Adrenal gland (tissue), 12 donors: Measurements from ENCODE around the gene SPTBN1. TPM values are rescaled to one million over a fixed set of nuclear protein-coding genes. Genes with fewer than 3 reads are reported as not detected.

ENCODE experiments used
- DNase-seq, 7 donors: peaks; one replicate each; pipeline ENCODE4 v3.0.0-alpha.2; 2019 to 2020
- H3K27ac ChIP-seq, 5 donors: fragments of 200-600 bp; sonication (generic) in 4 of 5; 1 replicate in 3 of 5; 2 replicates in 2 of 5; pipeline versions ENCODE4 v1.5.1 to v1.8.0; 2016 to 2020; ENCODE audit warnings: mild to moderate bottlenecking in 1 of 5
- H3K27me3 ChIP-seq: fragments of 200-600 bp; 2 replicates; pipeline ENCODE4 v1.8.0; 2021
- H3K36me3 ChIP-seq, 2 donors: fragments of 200-600 bp; replicated peaks in 1 of 2; 1 replicate in 1 of 2; 2 replicates in 1 of 2; pipeline versions ENCODE4 v1.5.1 to v1.8.0; 2018 to 2022
- H3K4me1 ChIP-seq, 2 donors: fragments of 200-600 bp; replicated peaks in 1 of 2; 1 replicate in 1 of 2; 2 replicates in 1 of 2; pipeline versions ENCODE4 v1.5.1 to v1.8.0; 2018 to 2021
- H3K4me3 ChIP-seq, 4 donors: fragments of 200-600 bp; sonication (generic) in 3 of 4; one replicate each; pipeline ENCODE4 v1.5.1; 2016 to 2018
- H3K9me3 ChIP-seq, 3 donors: fragments of 200-600 bp; sonication (generic) in 1 of 3; replicated peaks in 1 of 3; 1 replicate in 2 of 3; 2 replicates in 1 of 3; pipeline versions ENCODE4 v1.5.1 to v1.8.0; 2016 to 2021
- CTCF ChIP-seq, 6 experiments: fragments of 450-650 bp in 4 of 6; fragments of 200-600 bp in 2 of 6; sonication (generic) in 1 of 6; IDR thresholded peaks; 1 replicate in 5 of 6; 2 replicates in 1 of 6; pipeline versions ENCODE4 v1.5.1 to v1.8.0; 2016 to 2021; ENCODE audit warnings: antibody characterized with exemption in 6 of 6, mild to moderate bottlenecking in 2 of 6, moderate library complexity in 1 of 6
- POLR2A ChIP-seq, 2 donors: fragments of 450-650 bp; IDR thresholded peaks; one replicate each; pipeline ENCODE4 v1.6.1; 2017; ENCODE audit warnings: antibody characterized with exemption in 2 of 2, mild to moderate bottlenecking in 2 of 2, moderate library complexity in 1 of 2
- WGBS, 4 donors: extraction: QIAGEN DNeasy Blood & Tissue Kit in 2 of 4; methylation state at CpG; one replicate each; pipeline versions ENCODE4 v1.1.5 to v1.1.7; 2013 to 2017; 5-methylcytosine and 5-hydroxymethylcytosine counted together
- intact Hi-C, 2 donors: fragments of 100-400 bp; cut with DNase I; formaldehyde crosslinking; loops; one replicate each; pipeline versions ENCODE4 v1.14.1 to v1.15.0; 2022 to 2023
- polyA plus RNA-seq, 3 donors: library from polyadenylated mRNA; stranded (reverse); fragments of 200-250 nt in 2 of 3; fragments of 350-450 nt in 1 of 3; fragmentation: Illumina TruSeq in 1 of 3; extraction: RNeasy Lipid Tissue Mini Kit (QIAGEN cat#74804) in 1 of 3; gene quantifications; one replicate each; pipeline ENCODE4 v1.2.3, GENCODE V29; 2013 to 2014
- total RNA-seq, 9 donors: library from RNA; depleted of rRNA in 4 of 9; stranded (reverse); fragments of >200 nt in 4 of 9; fragments of 120-200 nt in 1 of 9; fragmentation: NEBNext Ultra II Directional in 1 of 9; extraction: Animal tissue kit (Norgen Biotek cat#: 25700) in 1 of 9; gene quantifications; one replicate each; pipeline versions ENCODE4 v1.1.0 to v1.2.4, GENCODE V29; 2013 to 2023
- donor health status: healthy with polysubstance abuse.
- donor health status: Bipolar disorder and iron deficiency.
- donor health status: DM: yes; HTN: yes; CAD: no.
- donor health status: DM: no; HTN: no; CAD: no.
- donor health status: DM: no; HTN: no; CAD: no.
- donor health status: DM: yes; HTN: yes; CAD: no.

Gene SPTBN1
- total and polyA plus RNA-seq, 12 donors, result 72.9 to 653 (median 493) TPM

GRCh38 chr2:54500404-54501205 is 44.5 kb downstream of the SPTBN1 start:
- Histone ChIP-seq H3K27me3 (no peaks in the 10 kb centered on the region), H3K27ac (peak overlapping the region in 1 of 5 donors; percentile 31), H3K4me3 (no peak overlapping the region), H3K4me1 (peaks cover 0 to 47% of the 10 kb centered on the region in 2 donors), H3K36me3 (no peaks in the 10 kb centered on the region), H3K9me3 (no peaks in the 10 kb centered on the region)
- intact Hi-C loops, result loop anchor here in 1 of 2 donors (10.0 kb wide), 1 partner anchor 306 kb away; no protein-coding TSS in a partner anchor
- no peak for DNase-seq
- no peak for TF ChIP-seq CTCF (IDR thresholded peaks at IDR 0.05)
- 65 to 76% (median 72%) methylated on average over 8 of the region's 8 CpGs for WGBS, 4 donors

GRCh38 chr2:54502731-54503130 is 46.6 kb downstream of the SPTBN1 start:
- H3K36me3 ChIP-seq, result no peaks in the 10 kb centered on the region
- peak overlapping the region in 1 of 5 donors; percentile 25 for H3K27ac ChIP-seq
- 62 to 85% (median 72%) methylated on average over 1 to 2 of the region's 2 CpGs for WGBS, 4 donors
- H3K4me3 ChIP-seq, result no peak overlapping the region
- H3K27me3 ChIP-seq, result no peaks in the 10 kb centered on the region
- DNase-seq, result no peak
- intact Hi-C loops, result loop anchor here in 1 of 2 donors (10.0 kb wide), 1 partner anchor 308 kb away; no protein-coding TSS in a partner anchor
- H3K9me3 ChIP-seq, result no peaks in the 10 kb centered on the region
- peaks cover 0 to 47% of the 10 kb centered on the region in 2 donors for H3K4me1 ChIP-seq
- TF ChIP-seq POLR2A (IDR thresholded peaks at IDR 0.05), result no peak
- TF ChIP-seq CTCF (IDR thresholded peaks at IDR 0.05), result no peak

DNA sequence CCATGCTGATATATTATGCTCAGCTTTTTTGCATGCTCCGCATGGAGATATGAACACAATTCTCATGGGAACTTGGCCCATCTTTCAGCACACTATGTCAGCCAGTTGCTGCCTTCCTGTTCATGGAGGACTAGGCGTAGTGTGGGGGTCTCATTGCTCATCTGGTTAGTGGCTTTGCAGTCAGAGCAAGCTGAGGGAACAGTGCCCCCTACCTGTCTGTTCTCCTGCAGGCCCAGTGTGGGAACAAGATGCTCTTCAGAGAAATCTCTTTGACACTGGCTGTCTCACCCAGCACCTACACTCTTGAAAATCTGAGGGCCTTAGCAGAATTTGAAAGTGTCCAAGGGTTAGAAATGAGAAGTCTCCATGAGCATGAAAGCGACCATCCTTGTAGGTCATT is 47.1 kb downstream of the SPTBN1 start:
- Histone ChIP-seq H3K4me1 (peaks cover 0 to 43% of the 10 kb centered on the region in 2 donors), H3K36me3 (no peaks in the 10 kb centered on the region), H3K27me3 (no peaks in the 10 kb centered on the region), H3K27ac (peak overlapping the region in 1 of 5 donors; percentile 25), H3K9me3 (no peaks in the 10 kb centered on the region), H3K4me3 (no peak overlapping the region)
- 74 to 92% (median 82%) methylated on average over 2 to 3 of the region's 3 CpGs for WGBS, 4 donors
- intact Hi-C loops, result loop anchor here in 1 of 2 donors (10.0 kb wide), 1 partner anchor 308 kb away; no protein-coding TSS in a partner anchor
- peak in 1 of 7 donors; percentile 31 for DNase-seq
- TF ChIP-seq CTCF (IDR thresholded peaks at IDR 0.05) (peak; percentile 12 to 49 (median 44)), POLR2A (IDR thresholded peaks at IDR 0.05) (no peak)

DNA sequence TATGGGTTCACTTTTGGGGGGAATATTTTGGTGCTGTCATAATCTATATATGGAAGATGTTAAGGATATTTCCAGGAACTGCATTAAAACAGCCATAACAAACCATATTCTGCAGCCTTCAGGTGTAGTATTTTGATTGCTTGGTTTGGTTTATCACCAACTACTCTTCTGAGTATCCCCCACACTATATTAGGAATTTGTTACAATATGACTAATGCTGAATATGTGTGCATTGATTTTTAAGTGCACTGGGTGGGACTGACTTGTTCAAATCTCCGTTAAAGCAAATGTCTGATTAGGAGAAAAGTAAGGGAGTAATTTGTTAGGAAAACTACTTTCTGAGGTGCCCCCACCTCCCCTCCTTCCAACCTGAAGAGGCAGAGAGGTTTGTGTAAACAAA is 47.7 kb downstream of the SPTBN1 start:
- intact Hi-C loops, result loop anchor here in 1 of 2 donors (10.0 kb wide), 1 partner anchor 309 kb away; no protein-coding TSS in a partner anchor

More for the DNA sequence above, 47.7 kb downstream of the SPTBN1 start:
- Histone ChIP-seq H3K9me3 (no peaks in the 10 kb centered on the region), H3K36me3 (no peaks in the 10 kb centered on the region), H3K27me3 (no peaks in the 10 kb centered on the region), H3K4me3 (no peak overlapping the region), H3K27ac (no peak overlapping the region), H3K4me1 (peaks cover 0 to 41% of the 10 kb centered on the region in 2 donors)
- TF ChIP-seq POLR2A (IDR thresholded peaks at IDR 0.05) (no peak), CTCF (IDR thresholded peaks at IDR 0.05) (no peak)
- WGBS, 4 donors, result 47 to 65% (median 58%) methylated on average over 1 of the region's 1 CpG
- DNase-seq, result no peak
